Stimulated activated CD8-positive, alpha-beta memory T cell treated with anti-CD3 and anti-CD28 coated beads, Interleukin-12 subunit alpha, Interleukin-12 subunit beta, amount 100 ng/mL, for 1 hour (primary cell): ENCODE measurements around the gene CSMD2.

Experiments used
- DNase-seq: peaks from one replicate; pipeline ENCODE4 v3.0.0-alpha.2; 2020; ENCODE audit warnings: low read depth

CSMD2 gene

GRCh38 chr1:33482412-33482811 is 682.6 kb downstream of the CSMD2 start:
- DNase-seq: no peak

DNA sequence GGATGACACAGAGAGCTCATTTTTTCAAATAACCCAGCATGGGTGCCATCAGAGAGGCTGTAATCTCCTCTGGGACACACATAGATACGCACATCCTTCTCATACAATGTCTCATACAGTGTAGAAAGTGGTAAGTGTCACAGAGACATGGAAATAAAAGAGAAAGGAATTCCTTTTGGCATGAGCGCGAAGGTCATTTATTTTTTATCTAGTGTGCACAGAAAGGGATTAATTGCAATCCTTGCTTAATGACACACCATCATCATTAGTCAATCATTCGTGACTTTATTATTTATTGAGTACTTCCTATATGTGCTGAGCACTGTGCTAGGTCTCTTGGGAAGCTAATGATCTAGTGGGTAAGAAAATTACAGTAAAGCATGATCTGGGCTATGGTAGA is 687.6 kb downstream of the CSMD2 start:
- no peak for DNase-seq

- DNase-seq: no peak
Observed at GRCh38 chr1:33473900-33474299, 691.1 kb downstream of the CSMD2 start.

- peak; percentile 70 for DNase-seq
Observed at GRCh38 chr1:33472269-33472980, 692.6 kb downstream of the CSMD2 start, which contains the start of gene ZSCAN20. Gene ZSCAN20, plus strand, starts transcription at chr1:33472645. Its CDS starts 6,644 bp downstream, at chr1:33479289.

- no peak for DNase-seq
Observed at GRCh38 chr1:33471416-33471815, 693.6 kb downstream of the CSMD2 start.

GRCh38 chr1:33470495-33471012 is 694.5 kb downstream of the CSMD2 start:
- DNase-seq: peak; percentile 32

DNA sequence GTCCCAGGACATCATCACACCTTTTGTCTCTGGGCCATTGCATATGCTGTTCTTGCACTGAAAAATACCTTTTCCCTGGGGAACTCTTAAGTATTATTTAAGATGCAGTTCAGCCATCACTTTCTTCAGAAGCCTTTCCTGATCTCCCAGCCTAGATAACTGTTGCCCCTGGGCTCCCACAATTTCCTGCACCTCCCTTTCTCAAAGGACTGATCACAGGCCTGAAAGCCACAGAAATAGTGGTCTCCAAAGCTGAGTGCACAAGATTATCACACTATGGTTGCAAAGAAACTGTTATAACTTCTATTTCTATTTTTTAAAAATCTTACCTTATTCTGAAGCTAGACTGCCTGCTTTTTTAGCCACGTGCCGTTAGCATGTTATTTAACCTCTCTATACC is 695.3 kb downstream of the CSMD2 start:
- DNase-seq: no peak

DNA sequence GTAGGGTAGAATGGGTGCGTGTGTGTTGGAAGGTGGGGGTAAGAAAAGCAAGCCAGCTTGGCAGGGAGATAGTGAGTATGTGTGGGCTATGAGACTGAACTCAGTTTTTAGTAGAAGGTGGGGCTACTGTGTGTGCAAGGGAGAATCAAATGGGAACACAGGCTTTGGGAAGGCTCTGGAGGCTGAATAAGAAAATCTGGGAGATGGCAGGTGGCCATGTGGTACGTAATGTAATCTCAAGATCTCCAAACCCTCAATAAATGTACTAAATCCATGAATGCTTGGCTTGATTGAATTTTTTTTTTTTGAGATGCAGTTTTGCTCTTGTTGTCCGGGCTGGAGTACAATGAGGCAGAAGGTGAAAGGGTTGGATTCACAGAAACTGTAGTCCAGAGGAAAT is 696.1 kb downstream of the CSMD2 start:
- no peak for DNase-seq

DNA sequence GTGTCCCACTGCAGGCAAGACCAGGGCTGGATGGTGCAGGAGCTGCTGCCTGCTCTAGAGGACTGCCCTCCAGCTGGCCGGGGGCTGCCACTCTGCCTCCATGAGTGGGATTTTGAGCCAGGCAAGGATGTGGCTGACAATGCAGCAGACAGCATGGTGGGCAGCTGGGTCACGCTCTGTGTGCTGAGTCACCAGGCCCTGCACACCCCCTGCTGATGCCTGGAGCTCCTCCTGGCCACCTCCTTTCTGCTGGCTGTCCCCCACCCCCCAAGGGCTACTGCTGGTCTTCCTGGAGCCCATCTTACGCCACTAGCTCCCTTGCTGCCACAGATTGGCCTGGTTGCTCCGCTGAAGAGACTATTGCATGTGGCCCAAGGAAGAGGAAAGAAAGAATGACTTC is 696.5 kb downstream of the CSMD2 start:
- DNase-seq: no peak

DNA sequence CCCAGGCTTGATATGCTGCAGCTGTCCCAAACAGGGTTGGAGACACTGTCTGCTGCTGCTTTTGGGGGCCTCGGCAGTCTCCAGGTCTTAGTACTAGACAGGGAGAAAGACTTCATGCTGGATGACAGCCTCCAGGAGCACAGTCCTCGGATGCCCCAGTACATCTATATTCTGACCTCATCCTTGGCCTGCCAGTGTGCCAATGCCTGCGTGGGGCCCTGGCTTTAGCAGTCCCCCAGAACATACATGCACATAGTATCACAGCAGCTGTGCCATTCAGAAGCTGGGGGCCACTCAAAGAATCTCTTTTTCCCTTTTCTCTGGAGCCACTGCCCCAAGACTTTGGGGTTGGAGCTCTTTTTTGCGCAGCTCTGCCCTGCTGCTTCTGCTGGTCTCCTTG is 697.0 kb downstream of the CSMD2 start:
- no peak for DNase-seq

GRCh38 chr1:33466159-33466558 is 698.9 kb downstream of the CSMD2 start:
- DNase-seq: no peak

DNA sequence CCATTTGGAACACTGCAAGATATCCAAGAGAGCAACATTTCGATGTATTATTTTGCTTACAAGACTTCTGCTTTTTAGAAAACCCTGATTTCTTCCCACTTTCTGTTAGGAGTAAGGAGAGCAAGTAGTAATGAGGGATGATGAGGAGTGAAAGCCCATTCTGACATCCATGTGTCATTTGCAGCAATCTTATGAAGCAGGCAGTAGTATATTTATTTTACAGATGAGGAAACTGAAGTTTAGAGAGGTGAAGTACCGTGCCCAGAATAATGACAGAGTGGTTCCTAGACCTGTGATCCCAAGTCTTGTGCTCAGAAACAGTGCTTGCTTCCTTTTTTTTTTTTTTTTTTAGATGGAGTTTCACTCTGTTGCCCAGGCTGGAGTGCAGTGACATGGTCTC is 699.7 kb downstream of the CSMD2 start:
- no peak for DNase-seq

- DNase-seq: no peak
Observed at GRCh38 chr1:33464552-33464951, 700.5 kb downstream of the CSMD2 start.
